Prostate gland (tissue), 2 donors: ENCODE measurements around the gene LPIN1. TPM values are rescaled to one million over a fixed set of nuclear protein-coding genes. Genes with fewer than 3 reads are reported as not detected.

Experiments used
- DNase-seq: peaks from one replicate; pipeline ENCODE4 v3.0.0-alpha.2; 2019; ENCODE audit warnings: low spot score
- H3K27ac ChIP-seq, 2 donors: fragments of 200-600 bp; sonication (generic); 2 replicates each; pipeline ENCODE4 v1.5.1; 2017 to 2019
- H3K27me3 ChIP-seq: fragments of 200-600 bp; sonication (generic); replicated peaks from 2 replicates; pipeline ENCODE4 v1.5.1; 2019; ENCODE audit not compliant: insufficient read depth
- H3K36me3 ChIP-seq, 2 donors: fragments of 200-600 bp; sonication (generic); 1 replicate in 1 of 2; 2 replicates in 1 of 2; pipeline versions ENCODE4 v1.5.1 to v1.8.1; 2017 to 2019
- H3K4me1 ChIP-seq: fragments of 200-600 bp; sonication (generic); replicated peaks from 2 replicates; pipeline ENCODE4 v1.5.1; 2019
- H3K4me3 ChIP-seq, 2 donors: fragments of 200-600 bp; sonication (generic); 2 replicates each; pipeline ENCODE4 v1.5.1; 2017 to 2019
- H3K9me3 ChIP-seq: fragments of 200-600 bp; sonication (generic); 2 replicates; pipeline ENCODE4 v1.5.1; 2017
- CTCF ChIP-seq, 4 experiments: fragments of 200-600 bp in 2 of 4; fragments of 450-650 bp in 2 of 4; sonication (generic) in 2 of 4; IDR thresholded peaks; 1 replicate in 3 of 4; 2 replicates in 1 of 4; pipeline ENCODE4 v1.5.1; 2016 to 2019; ENCODE audit warnings: antibody characterized with exemption in 4 of 4, mild to moderate bottlenecking in 2 of 4, moderate library complexity in 2 of 4
- POLR2A ChIP-seq: fragments of 450-650 bp; IDR thresholded peaks from one replicate; pipeline ENCODE4 v1.6.1; 2016; ENCODE audit warnings: antibody characterized with exemption, mild to moderate bottlenecking
- POLR2AphosphoS5 ChIP-seq: sonication (generic); formaldehyde crosslinking; IDR thresholded peaks from one replicate; pipeline ENCODE4 v1.6.1; 2017; ENCODE audit warnings: antibody characterized with exemption
- WGBS: methylation state at CpG from one replicate; pipeline ENCODE4 v1.1.5; 2018; 5-methylcytosine and 5-hydroxymethylcytosine counted together
- intact Hi-C: fragments of 100-400 bp; cut with DNase I; formaldehyde crosslinking; loops from one replicate; pipeline ENCODE4 v1.14.2; 2022
- total RNA-seq, 2 donors: library from RNA; depleted of rRNA; stranded (reverse); fragments of >200 nt; gene quantifications; one replicate each; pipeline ENCODE4 v1.1.0, GENCODE V29; 2016

The LPIN1 gene
- total RNA-seq, 2 donors from 2014 or later: 18.2 to 57.1 TPM

- Histone ChIP-seq H3K9me3 (no peaks in the 10 kb centered on the region), H3K36me3 (no peaks in the 10 kb centered on the region), H3K27me3 (no peaks in the 10 kb centered on the region), H3K4me3 (peak overlapping the region in 1 of 2 donors; percentile 68), H3K4me1 (peaks cover 1% of the 10 kb centered on the region), H3K27ac (no peak overlapping the region)
- no peak for TF ChIP-seq POLR2A
- no peak for TF ChIP-seq POLR2AphosphoS5
- TF ChIP-seq CTCF (IDR thresholded peaks at IDR 0.05): no peak
- no peak for DNase-seq
- intact Hi-C loops: loop anchor here (5.0 kb wide), 1 partner anchor 51 kb away; no protein-coding TSS in a partner anchor
- WGBS: 73% methylated on average over 19 of the region's 19 CpGs
Measured at GRCh38 chr2:11748018-11748860, 1.8 kb downstream of the LPIN1 start.

- DNase-seq: no peak
- peak overlapping the region in 1 of 2 donors; percentile 1 for H3K27ac ChIP-seq
- TF ChIP-seq POLR2AphosphoS5: no peak
- no peak for TF ChIP-seq POLR2A
- TF ChIP-seq CTCF (IDR thresholded peaks at IDR 0.05): no peak
- intact Hi-C loops: loop anchor here (5.0 kb wide), 1 partner anchor 52 kb away; no protein-coding TSS in a partner anchor
- H3K4me3 ChIP-seq: no peak overlapping the region
- H3K4me1 ChIP-seq: peaks cover 2% of the 10 kb centered on the region
- no peaks in the 10 kb centered on the region for H3K36me3 ChIP-seq
- WGBS: 77% methylated on average over 13 of the region's 13 CpGs
- H3K9me3 ChIP-seq: no peaks in the 10 kb centered on the region
- no peaks in the 10 kb centered on the region for H3K27me3 ChIP-seq
Measured at GRCh38 chr2:11748861-11749645, 2.6 kb downstream of the LPIN1 start.

- intact Hi-C loops: loop anchor here (5.0 kb wide), 1 partner anchor 52 kb away; no protein-coding TSS in a partner anchor
- H3K4me1 ChIP-seq: peaks cover 2% of the 10 kb centered on the region
- TF ChIP-seq POLR2A: no peak
- no peak for TF ChIP-seq CTCF (IDR thresholded peaks at IDR 0.05)
- no peak for TF ChIP-seq POLR2AphosphoS5
- 76% methylated on average over 13 of the region's 13 CpGs for WGBS
- H3K4me3 ChIP-seq: no peak overlapping the region
- H3K9me3 ChIP-seq: no peaks in the 10 kb centered on the region
- no peaks in the 10 kb centered on the region for H3K27me3 ChIP-seq
- H3K27ac ChIP-seq: peak overlapping the region; percentile 1 to 59
- no peaks in the 10 kb centered on the region for H3K36me3 ChIP-seq
- DNase-seq: no peak
Measured at GRCh38 chr2:11749646-11750349, 3.4 kb downstream of the LPIN1 start.

GRCh38 chr2:11750422-11750821 lies 4.0 kb downstream of the LPIN1 start:
- Histone ChIP-seq H3K9me3 (no peaks in the 10 kb centered on the region), H3K4me3 (no peak overlapping the region), H3K4me1 (peaks cover 2% of the 10 kb centered on the region), H3K27ac (peak overlapping the region; percentile 1 to 59), H3K36me3 (no peaks in the 10 kb centered on the region), H3K27me3 (no peaks in the 10 kb centered on the region)
- intact Hi-C loops: no loop called here
- DNase-seq: no peak
- WGBS: 52% methylated on average over 5 of the region's 5 CpGs
- no peak for TF ChIP-seq CTCF (IDR thresholded peaks at IDR 0.05)
- no peak for TF ChIP-seq POLR2AphosphoS5
- TF ChIP-seq POLR2A: no peak
